Caco-2 (cell line): ENCODE measurements around the gene CIAO1. TPM values are rescaled to one million over a fixed set of nuclear protein-coding genes. Genes with fewer than 3 reads are reported as not detected.
A peak's percentile ranks its signal among the peaks of the same experiment; 100 is the strongest.

Experiments
- BruUV-seq: library from RNA; stranded (reverse); fragments of 400-500 nt; replicated peaks from 2 replicates; lab custom pipeline; 2021; lab: Mats Ljungman, UMichigan
- CTCF ChIA-PET: fragments of 300-600 bp; sonication (Branson Sonifier 250); formaldehyde crosslinking; loops from one replicate; lab custom pipeline; 2022; ENCODE audit warnings: antibody characterized with exemption; lab: Charles Lee
- POLR2A ChIA-PET: fragments of 300-600 bp; sonication (Branson Sonifier 250); formaldehyde crosslinking; loops from one replicate; lab custom pipeline; 2022; ENCODE audit warnings: antibody characterized with exemption; lab: Charles Lee
- DNase-seq, 2 experiments: peaks; one replicate each; pipeline versions ENCODE4 v3.0.0 to v3.0.0-alpha.2; 2020 to 2022
- H3K27me3 ChIP-seq: replicated peaks from 2 replicates; pipeline ENCODE4 v1.6.0; 2011; ENCODE audit warnings: low read length; ENCODE audit not compliant: control insufficient read depth, insufficient read depth
- H3K36me3 ChIP-seq: 2 replicates; pipeline ENCODE4 v1.5.1; 2011; ENCODE audit warnings: low read length; ENCODE audit not compliant: control insufficient read depth, insufficient read depth
- H3K4me1 ChIP-seq: fragments of 250-450 bp; sonication (Bioruptor Pico); 2 replicates; pipeline ENCODE4 v1.5.1; 2020; ENCODE audit warnings: mild to moderate bottlenecking
- H3K4me3 ChIP-seq: 2 replicates; pipeline ENCODE4 v1.5.1; 2011; ENCODE audit warnings: low read depth, mild to moderate bottlenecking, control low read depth, low read length
- H3K9me3 ChIP-seq: fragments of 250-450 bp; sonication (Bioruptor Pico); 2 replicates; pipeline ENCODE4 v1.5.1; 2020; ENCODE audit warnings: mild to moderate bottlenecking, moderate library complexity
- H3K27ac Mint-ChIP-seq: one replicate; pipeline ENCODE4 v1.8.0; 2022; ENCODE audit warnings: mixed read lengths; ENCODE audit not compliant: unreplicated experiment
- H3K27me3 Mint-ChIP-seq: one replicate; pipeline ENCODE4 v1.8.0; 2022; ENCODE audit warnings: mixed read lengths; ENCODE audit not compliant: insufficient read depth, unreplicated experiment
- H3K36me3 Mint-ChIP-seq: one replicate; pipeline ENCODE4 v1.8.0; 2022; ENCODE audit warnings: mild to moderate bottlenecking, mixed read lengths; ENCODE audit not compliant: insufficient read depth, unreplicated experiment
- H3K4me1 Mint-ChIP-seq: one replicate; pipeline ENCODE4 v1.8.0; 2022; ENCODE audit warnings: low read depth, mixed read lengths; ENCODE audit not compliant: unreplicated experiment
- H3K4me3 Mint-ChIP-seq: one replicate; pipeline ENCODE4 v1.8.0; 2022; ENCODE audit warnings: mild to moderate bottlenecking, moderate library complexity, mixed read lengths; ENCODE audit not compliant: unreplicated experiment
- H3K9me3 Mint-ChIP-seq: one replicate; pipeline ENCODE4 v1.8.0; 2022; ENCODE audit warnings: mixed read lengths; ENCODE audit not compliant: unreplicated experiment
- intact Hi-C: fragments of 100-400 bp; cut with micrococcal nuclease; formaldehyde crosslinking; loops from one replicate; pipeline ENCODE4 v1.10.0; 2022; ENCODE audit not compliant: unreplicated experiment
- total RNA-seq: library from RNA; stranded (reverse); gene quantifications from 2 replicates; pipeline ENCODE4 v1.2.3, GENCODE V29; 2022
- TF ChIP-seq, protein P1 (sequence below), 2 experiments: fragments of 200-600 bp in 1 of 2; IDR thresholded peaks; 1 replicate in 1 of 2; 2 replicates in 1 of 2; pipeline versions ENCODE4 v1.5.1 to v1.8.0; 2011 to 2022; ENCODE audit warnings: antibody characterized with exemption in 1 of 2, control low read depth in 1 of 2, inconsistent platforms in 1 of 2, low read depth in 1 of 2, low read length in 1 of 2, mild to moderate bottlenecking in 1 of 2, moderate library complexity in 1 of 2; ENCODE audit not compliant: insufficient read depth in 1 of 2, severe bottlenecking in 1 of 2, unreplicated experiment in 1 of 2

The CIAO1 gene
- total RNA-seq, 1 experiment from 2014 or later = 97.9 TPM

DNA sequence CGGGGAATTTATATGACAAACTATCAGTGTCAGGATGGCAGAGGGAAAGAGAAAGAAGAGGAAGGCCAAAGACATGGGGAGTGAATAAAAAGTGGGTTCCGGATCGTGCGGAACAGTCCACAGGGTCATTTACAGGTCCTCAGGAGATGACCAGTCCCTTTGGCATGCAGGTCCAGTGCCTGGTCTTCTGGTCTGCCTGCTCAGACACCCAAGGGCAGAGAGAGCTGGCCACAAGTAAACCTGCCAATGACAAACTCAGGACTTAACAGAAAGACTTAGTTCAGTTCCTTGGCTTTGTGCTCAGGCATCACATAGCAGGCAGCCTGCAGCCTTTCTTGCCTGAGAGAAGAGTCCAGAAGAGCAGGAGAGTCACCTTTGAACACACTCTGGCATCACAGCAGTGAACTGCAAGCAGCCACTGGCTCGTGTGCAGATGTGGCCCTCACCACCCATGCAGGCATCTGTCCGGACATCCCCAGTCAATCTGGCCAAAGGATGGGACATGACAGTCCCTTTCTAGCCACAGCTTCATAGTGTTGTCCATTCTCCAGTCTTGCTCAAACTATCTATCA, 14.2 kb upstream of the CIAO1 start:
- Mint-ChIP-seq H3K27ac (peak overlapping the region; percentile 10), H3K4me3 (no peak overlapping the region), H3K9me3 (no peaks in the 10 kb centered on the region), H3K27me3 (no peaks in the 10 kb centered on the region), H3K4me1 (no peaks in the 10 kb centered on the region), H3K36me3 (peaks cover 52% of the 10 kb centered on the region)
- DNase-seq = peak; percentile 65 to 83
- POLR2A ChIA-PET = interaction anchor here (0.6 kb wide), 1 partner anchor 10 kb away, joined by 3 read pairs; no protein-coding TSS in a partner anchor
- Histone ChIP-seq H3K36me3 (peaks cover 2% of the 10 kb centered on the region), H3K4me1 (no peaks in the 10 kb centered on the region; the same call in 1 of the 2 replicates), H3K9me3 (no peaks in the 10 kb centered on the region), H3K27me3 (no peaks in the 10 kb centered on the region), H3K4me3 (no peak overlapping the region)
- CTCF ChIA-PET = no interaction called here
- TF ChIP-seq, protein P1, sequence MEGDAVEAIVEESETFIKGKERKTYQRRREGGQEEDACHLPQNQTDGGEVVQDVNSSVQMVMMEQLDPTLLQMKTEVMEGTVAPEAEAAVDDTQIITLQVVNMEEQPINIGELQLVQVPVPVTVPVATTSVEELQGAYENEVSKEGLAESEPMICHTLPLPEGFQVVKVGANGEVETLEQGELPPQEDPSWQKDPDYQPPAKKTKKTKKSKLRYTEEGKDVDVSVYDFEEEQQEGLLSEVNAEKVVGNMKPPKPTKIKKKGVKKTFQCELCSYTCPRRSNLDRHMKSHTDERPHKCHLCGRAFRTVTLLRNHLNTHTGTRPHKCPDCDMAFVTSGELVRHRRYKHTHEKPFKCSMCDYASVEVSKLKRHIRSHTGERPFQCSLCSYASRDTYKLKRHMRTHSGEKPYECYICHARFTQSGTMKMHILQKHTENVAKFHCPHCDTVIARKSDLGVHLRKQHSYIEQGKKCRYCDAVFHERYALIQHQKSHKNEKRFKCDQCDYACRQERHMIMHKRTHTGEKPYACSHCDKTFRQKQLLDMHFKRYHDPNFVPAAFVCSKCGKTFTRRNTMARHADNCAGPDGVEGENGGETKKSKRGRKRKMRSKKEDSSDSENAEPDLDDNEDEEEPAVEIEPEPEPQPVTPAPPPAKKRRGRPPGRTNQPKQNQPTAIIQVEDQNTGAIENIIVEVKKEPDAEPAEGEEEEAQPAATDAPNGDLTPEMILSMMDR (IDR thresholded peaks at IDR 0.05; ENCODE audit: insufficient read depth in 1 of 2, low read depth in 1 of 2, low read length in 1 of 2, severe bottlenecking in 1 of 2, unreplicated experiment in 1 of 2) = no peak
- intact Hi-C loops = loop anchor here (2.0 kb wide), 1 partner anchor 15 kb away; the partner anchor contains the start of gene CIAO1
- BruUV-seq = TSS peak; percentile 3

DNA sequence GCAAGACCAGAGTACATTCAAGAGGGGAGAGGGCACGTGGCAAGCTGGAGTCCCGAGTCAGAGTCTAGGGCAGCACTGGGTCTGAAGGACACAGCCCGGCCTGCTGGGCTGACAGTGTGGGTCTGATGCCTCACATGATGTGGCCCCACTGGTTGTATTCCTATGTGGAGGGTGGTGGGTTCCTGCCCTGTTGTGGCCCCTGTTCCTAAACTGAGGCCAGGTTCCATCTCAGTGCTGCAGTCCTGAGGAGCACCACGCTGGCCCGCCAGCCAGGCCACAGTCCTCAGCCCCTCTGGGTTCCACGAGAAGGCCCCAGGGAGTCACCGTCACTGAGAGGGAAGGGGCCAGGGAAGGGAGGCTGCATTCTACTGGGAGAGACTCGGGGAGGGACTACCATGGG, 13.5 kb upstream of the CIAO1 start:
- Histone ChIP-seq H3K4me1 (no peaks in the 10 kb centered on the region), H3K27me3 (no peaks in the 10 kb centered on the region), H3K36me3 (peaks cover 2% of the 10 kb centered on the region), H3K4me3 (no peak overlapping the region), H3K9me3 (no peaks in the 10 kb centered on the region)
- ChIA-PET CTCF (no interaction called here), POLR2A (no interaction called here)
- H3K36me3 Mint-ChIP-seq = peaks cover 50% of the 10 kb centered on the region
- no peak overlapping the region for H3K4me3 Mint-ChIP-seq
- no peak overlapping the region for H3K27ac Mint-ChIP-seq
- no TSS peak for BruUV-seq
- DNase-seq = no peak
- H3K27me3 Mint-ChIP-seq = no peaks in the 10 kb centered on the region
- no peaks in the 10 kb centered on the region for H3K4me1 Mint-ChIP-seq
- no peaks in the 10 kb centered on the region for H3K9me3 Mint-ChIP-seq
- TF ChIP-seq, protein P1 (IDR thresholded peaks at IDR 0.05; ENCODE audit: insufficient read depth in 1 of 2, low read depth in 1 of 2, low read length in 1 of 2, severe bottlenecking in 1 of 2, unreplicated experiment in 1 of 2) = no peak
- intact Hi-C loops = loop anchor here (2.0 kb wide), 1 partner anchor 14 kb away; the partner anchor contains the start of gene CIAO1

DNA sequence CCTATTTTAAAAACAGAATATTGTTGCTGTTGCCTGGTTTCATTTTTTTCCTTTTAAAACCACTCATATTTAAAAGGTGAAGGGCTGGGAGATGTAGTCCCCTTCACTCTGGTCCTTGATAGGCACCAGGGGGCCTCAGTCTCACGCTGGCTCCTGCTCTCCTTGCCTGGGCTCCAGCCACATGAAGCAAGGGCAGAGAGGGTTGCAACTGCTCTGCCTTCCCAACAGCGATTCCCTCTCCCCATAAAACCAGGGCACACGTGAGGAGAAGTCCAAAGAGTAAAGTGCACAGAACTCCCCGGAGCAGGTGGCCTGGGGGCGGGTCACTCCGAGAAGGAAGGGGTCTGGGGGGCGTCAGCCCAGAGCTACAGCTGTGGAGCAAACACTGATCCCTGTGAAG, 13.0 kb upstream of the CIAO1 start:
- Mint-ChIP-seq H3K9me3 (no peaks in the 10 kb centered on the region), H3K27ac (no peak overlapping the region), H3K4me3 (no peak overlapping the region), H3K4me1 (no peaks in the 10 kb centered on the region), H3K36me3 (peaks cover 50% of the 10 kb centered on the region), H3K27me3 (no peaks in the 10 kb centered on the region)
- ChIA-PET POLR2A (no interaction called here), CTCF (no interaction called here)
- peaks cover 2% of the 10 kb centered on the region for H3K36me3 ChIP-seq
- DNase-seq = no peak
- TF ChIP-seq, protein P1 (IDR thresholded peaks at IDR 0.05; ENCODE audit: insufficient read depth in 1 of 2, low read depth in 1 of 2, low read length in 1 of 2, severe bottlenecking in 1 of 2, unreplicated experiment in 1 of 2) = peak in 1 of 2 experiments; percentile 53
- no peaks in the 10 kb centered on the region for H3K27me3 ChIP-seq
- no peak overlapping the region for H3K4me3 ChIP-seq
- H3K9me3 ChIP-seq = no peaks in the 10 kb centered on the region
- intact Hi-C loops = loop anchor here (2.0 kb wide), 1 partner anchor 14 kb away; the partner anchor contains the start of gene CIAO1
- H3K4me1 ChIP-seq = no peaks in the 10 kb centered on the region
- BruUV-seq = no TSS peak
